Thyroid gland (tissue), 4 donors: ENCODE results near the gene NENF.

ENCODE experiments used
- POLR2A ChIP-seq, 2 donors: fragments of 450-650 bp; IDR thresholded peaks; one replicate each; pipeline ENCODE4 v1.6.1; 2017; ENCODE audit warnings: antibody characterized with exemption in 2 of 2, mild to moderate bottlenecking in 2 of 2, moderate library complexity in 1 of 2
- TF ChIP-seq, protein P1 (sequence below), 6 experiments: fragments of 200-600 bp in 3 of 6; fragments of 450-650 bp in 3 of 6; sonication (generic) in 3 of 6; IDR thresholded peaks; one replicate each; pipeline ENCODE4 v1.5.1; 2016 to 2019; ENCODE audit warnings: antibody characterized with exemption in 6 of 6, mild to moderate bottlenecking in 2 of 6, inconsistent platforms in 1 of 6, moderate library complexity in 1 of 6

DNA sequence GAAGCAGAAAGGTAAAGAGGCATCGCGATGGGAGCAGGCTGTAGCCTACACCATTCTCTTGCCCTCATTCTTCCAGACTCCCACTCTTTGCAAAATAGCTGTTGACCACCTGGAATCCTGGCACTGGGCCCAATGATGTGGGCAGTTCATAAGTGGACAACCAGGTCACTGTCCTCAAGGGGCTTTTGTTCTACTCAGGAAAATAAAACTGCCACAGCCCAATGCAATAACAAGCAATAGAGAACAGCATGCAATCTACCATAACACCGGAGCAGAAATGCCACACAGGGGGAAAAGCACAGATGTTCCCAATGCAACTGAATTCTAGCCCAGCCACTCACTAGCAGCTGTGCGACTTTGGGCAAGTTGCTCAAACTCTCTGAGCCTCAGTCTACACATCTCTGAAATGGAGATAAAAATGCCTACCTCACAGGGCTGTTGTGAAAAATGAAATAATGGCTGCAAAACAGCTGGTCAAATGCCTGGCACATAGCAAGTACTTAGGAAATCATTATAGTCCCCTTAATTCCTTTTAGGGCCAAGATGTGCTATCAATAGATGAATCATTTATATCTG is 56.7 kb downstream of the NENF start:
- TF ChIP-seq, protein P1, sequence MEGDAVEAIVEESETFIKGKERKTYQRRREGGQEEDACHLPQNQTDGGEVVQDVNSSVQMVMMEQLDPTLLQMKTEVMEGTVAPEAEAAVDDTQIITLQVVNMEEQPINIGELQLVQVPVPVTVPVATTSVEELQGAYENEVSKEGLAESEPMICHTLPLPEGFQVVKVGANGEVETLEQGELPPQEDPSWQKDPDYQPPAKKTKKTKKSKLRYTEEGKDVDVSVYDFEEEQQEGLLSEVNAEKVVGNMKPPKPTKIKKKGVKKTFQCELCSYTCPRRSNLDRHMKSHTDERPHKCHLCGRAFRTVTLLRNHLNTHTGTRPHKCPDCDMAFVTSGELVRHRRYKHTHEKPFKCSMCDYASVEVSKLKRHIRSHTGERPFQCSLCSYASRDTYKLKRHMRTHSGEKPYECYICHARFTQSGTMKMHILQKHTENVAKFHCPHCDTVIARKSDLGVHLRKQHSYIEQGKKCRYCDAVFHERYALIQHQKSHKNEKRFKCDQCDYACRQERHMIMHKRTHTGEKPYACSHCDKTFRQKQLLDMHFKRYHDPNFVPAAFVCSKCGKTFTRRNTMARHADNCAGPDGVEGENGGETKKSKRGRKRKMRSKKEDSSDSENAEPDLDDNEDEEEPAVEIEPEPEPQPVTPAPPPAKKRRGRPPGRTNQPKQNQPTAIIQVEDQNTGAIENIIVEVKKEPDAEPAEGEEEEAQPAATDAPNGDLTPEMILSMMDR (IDR thresholded peaks at IDR 0.05): no peak
- no peak for TF ChIP-seq POLR2A (IDR thresholded peaks at IDR 0.05)
